Gastroesophageal sphincter (tissue), 3 donors: ENCODE results near the gene ASIC1.

Experiments
- CTCF ChIP-seq, 4 experiments: fragments of 200-600 bp in 2 of 4; fragments of 450-650 bp in 2 of 4; sonication (generic) in 1 of 4; IDR thresholded peaks; one replicate each; pipeline ENCODE4 v1.5.1; 2017 to 2019; ENCODE audit warnings: antibody characterized with exemption in 4 of 4, mild to moderate bottlenecking in 2 of 4, moderate library complexity in 2 of 4
- POLR2AphosphoS5 ChIP-seq: sonication (generic); formaldehyde crosslinking; IDR thresholded peaks from one replicate; pipeline ENCODE4 v1.6.1; 2017; ENCODE audit warnings: antibody characterized with exemption

GRCh38 chr12:50085615-50086072 lies 28.2 kb downstream of the ASIC1 start:
- TF ChIP-seq CTCF (IDR thresholded peaks at IDR 0.05) (no peak), POLR2AphosphoS5 (no peak)
